Glutamatergic neuron (in vitro differentiated cells): ENCODE results near the gene POLRMT. TPM values are rescaled to one million over a fixed set of nuclear protein-coding genes. Genes with fewer than 3 reads are reported as not detected.
A peak's percentile ranks its signal among the peaks of the same experiment; 100 is the strongest.

Experiments
- DNase-seq: peaks from one replicate; pipeline ENCODE4 v3.0.0; 2022
- H3K27ac Mint-ChIP-seq: one replicate; pipeline ENCODE4 v1.8.0; 2020; ENCODE audit warnings: mild to moderate bottlenecking, mixed read lengths, inconsistent platforms; ENCODE audit not compliant: unreplicated experiment
- H3K27me3 Mint-ChIP-seq: one replicate; pipeline ENCODE4 v1.8.0; 2020; ENCODE audit warnings: mild to moderate bottlenecking, moderate library complexity, mixed read lengths, inconsistent platforms; ENCODE audit not compliant: unreplicated experiment
- H3K36me3 Mint-ChIP-seq: one replicate; pipeline ENCODE4 v1.8.0; 2020; ENCODE audit warnings: mild to moderate bottlenecking, mixed read lengths, inconsistent platforms; ENCODE audit not compliant: unreplicated experiment
- H3K4me1 Mint-ChIP-seq: one replicate; pipeline ENCODE4 v1.8.0; 2020; ENCODE audit warnings: mild to moderate bottlenecking, low read depth, mixed read lengths, inconsistent platforms; ENCODE audit not compliant: unreplicated experiment
- H3K4me3 Mint-ChIP-seq: one replicate; pipeline ENCODE4 v1.8.0; 2020; ENCODE audit warnings: mild to moderate bottlenecking, mixed read lengths, inconsistent platforms; ENCODE audit not compliant: unreplicated experiment
- H3K9me3 Mint-ChIP-seq: one replicate; pipeline ENCODE4 v1.8.0; 2020; ENCODE audit warnings: mild to moderate bottlenecking, moderate library complexity, mixed read lengths, inconsistent platforms; ENCODE audit not compliant: unreplicated experiment
- CTCF ChIP-seq: fragments of 200-600 bp; sonication (generic); IDR thresholded peaks from one replicate; pipeline ENCODE4 v1.5.0; 2021; ENCODE audit not compliant: partially characterized antibody, unreplicated experiment
- total RNA-seq: library from RNA; stranded (reverse); fragmentation: NEBNext Ultra II Directional; extraction: Animal tissue kit (Norgen Biotek cat#: 25700); gene quantifications from one replicate; pipeline ENCODE4 v1.2.1, GENCODE V29; 2021; ENCODE audit not compliant: unreplicated experiment

The POLRMT gene
- total RNA-seq, 1 donor from 2014 or later: 79.9 TPM

- no peak for TF ChIP-seq CTCF
- Mint-ChIP-seq H3K27ac (no peak overlapping the region), H3K27me3 (peaks cover 10% of the 10 kb centered on the region), H3K4me1 (peaks cover 4% of the 10 kb centered on the region), H3K9me3 (peaks cover 12% of the 10 kb centered on the region), H3K4me3 (peak overlapping the region; percentile 81), H3K36me3 (no peaks in the 10 kb centered on the region)
- no peak for DNase-seq
Observed at GRCh38 chr19:661427-662196, 28.3 kb upstream of the POLRMT start.

DNA sequence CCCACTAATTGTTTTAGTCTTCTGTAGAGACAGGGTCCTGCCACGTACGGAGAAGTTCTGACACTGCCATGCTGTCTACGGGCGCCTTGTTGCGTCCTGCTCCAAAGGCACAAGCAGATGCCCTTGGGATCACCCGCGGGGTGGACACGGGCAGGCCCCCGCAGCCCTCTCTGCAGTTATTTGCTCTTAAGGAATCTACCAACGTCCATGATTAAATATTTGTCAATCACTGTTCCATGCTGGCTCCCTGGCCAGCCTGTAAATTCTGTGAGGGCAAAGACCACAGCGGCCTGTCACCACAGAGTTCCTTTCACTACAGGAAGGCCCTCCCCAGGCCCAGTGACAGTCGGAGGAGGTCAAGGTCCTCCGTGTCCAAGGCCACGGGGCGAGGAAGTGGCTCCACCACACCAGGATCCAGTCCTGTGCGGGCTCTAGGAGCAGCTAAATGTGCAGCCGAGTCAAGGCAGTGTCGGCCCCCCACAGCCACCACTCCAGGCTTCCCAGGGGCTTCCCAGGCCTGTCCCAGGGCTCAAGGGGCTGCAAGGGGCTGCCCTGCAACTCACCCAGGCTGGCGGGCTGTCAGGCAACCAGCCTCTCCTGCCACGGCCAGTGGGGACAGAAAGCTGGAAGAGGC lies 27.6 kb upstream of the POLRMT start:
- H3K4me3 Mint-ChIP-seq: peak overlapping the region; percentile 81

DNA sequence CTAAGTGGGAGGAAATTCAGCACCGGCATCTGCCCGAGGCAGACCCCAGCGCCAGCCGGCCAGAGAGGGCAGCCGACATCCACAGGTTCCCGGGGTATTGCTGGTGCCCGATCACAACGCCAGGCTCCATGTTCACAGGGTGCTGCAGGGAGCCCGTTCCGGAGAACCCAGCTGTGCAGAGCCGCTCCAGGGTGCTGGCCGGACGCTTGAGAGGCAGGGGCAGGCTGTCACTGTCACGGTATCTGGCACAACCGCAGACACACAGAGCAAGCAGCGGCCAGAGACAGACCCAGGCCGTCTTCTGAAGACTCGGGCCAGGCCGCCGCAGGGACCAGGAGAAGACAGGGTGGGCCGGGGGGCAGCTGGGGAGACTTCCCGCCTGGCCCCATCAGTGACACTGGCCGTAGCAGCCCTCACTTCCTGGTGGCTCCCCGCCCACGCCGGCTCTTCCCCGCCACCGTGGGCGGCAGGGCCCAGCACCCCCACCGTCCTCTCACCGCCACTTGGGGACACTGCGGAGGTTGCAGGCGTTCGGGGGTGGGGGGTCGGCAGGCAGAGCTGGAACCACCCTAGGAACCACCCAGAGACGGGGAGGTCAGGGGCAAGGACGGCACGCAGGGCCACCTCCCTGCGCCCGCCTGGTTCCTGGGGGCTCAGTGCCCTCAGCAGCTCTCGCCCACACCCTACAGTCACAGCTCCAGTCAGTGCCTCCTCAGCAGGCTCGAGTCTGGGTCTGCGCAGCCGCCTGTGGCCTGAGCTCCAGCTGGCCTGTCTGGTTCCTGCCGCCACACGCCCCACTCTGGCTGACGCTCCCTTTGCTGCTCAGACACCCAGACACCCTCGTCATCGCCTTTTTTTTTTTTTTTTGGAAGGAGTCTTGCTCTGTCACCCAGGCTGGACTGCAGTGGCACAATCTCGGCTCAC lies 25.8 kb upstream of the POLRMT start:
- peaks cover 16% of the 10 kb centered on the region for H3K4me1 Mint-ChIP-seq
- no peaks in the 10 kb centered on the region for H3K36me3 Mint-ChIP-seq
- DNase-seq: no peak
- TF ChIP-seq CTCF: no peak
- peak overlapping the region; percentile 33 for H3K27ac Mint-ChIP-seq
- H3K9me3 Mint-ChIP-seq: peaks cover 6% of the 10 kb centered on the region
- H3K27me3 Mint-ChIP-seq: peaks cover 9% of the 10 kb centered on the region
- H3K4me3 Mint-ChIP-seq: no peak overlapping the region

More for the DNA sequence above, 27.6 kb upstream of the POLRMT start:
- Mint-ChIP-seq H3K9me3 (peaks cover 10% of the 10 kb centered on the region), H3K27ac (peak overlapping the region; percentile 62), H3K27me3 (peaks cover 10% of the 10 kb centered on the region), H3K4me1 (peaks cover 9% of the 10 kb centered on the region), H3K36me3 (no peaks in the 10 kb centered on the region)
- no peak for DNase-seq
- TF ChIP-seq CTCF: no peak

GRCh38 chr19:658059-658839 lies 24.9 kb upstream of the POLRMT start:
- Mint-ChIP-seq H3K36me3 (no peaks in the 10 kb centered on the region), H3K9me3 (peaks cover 5% of the 10 kb centered on the region), H3K27ac (no peak overlapping the region), H3K27me3 (peaks cover 9% of the 10 kb centered on the region), H3K4me1 (peaks cover 16% of the 10 kb centered on the region), H3K4me3 (no peak overlapping the region)
- DNase-seq: no peak
- TF ChIP-seq CTCF: no peak
